Body of pancreas (tissue), 4 donors: ENCODE data around the gene TBL2.

Source experiments
- CTCF ChIP-seq, 7 experiments: fragments of 450-650 bp in 4 of 7; fragments of 200-600 bp in 3 of 7; sonication (generic) in 3 of 7; IDR thresholded peaks; one replicate each; pipeline ENCODE4 v1.5.1; 2016 to 2019; ENCODE audit warnings: antibody characterized with exemption in 7 of 7
- POLR2A ChIP-seq, 3 donors: fragments of 450-650 bp; IDR thresholded peaks; one replicate each; pipeline ENCODE4 v1.6.1; 2016; ENCODE audit warnings: antibody characterized with exemption in 3 of 3, mild to moderate bottlenecking in 2 of 3

GRCh38 chr7:73521636-73522104 lies 56.7 kb downstream of the TBL2 start:
- TF ChIP-seq POLR2A (IDR thresholded peaks at IDR 0.05), result no peak
- TF ChIP-seq CTCF (IDR thresholded peaks at IDR 0.05), result no peak
